DOHH2 (cell line): ENCODE results near the gene NINJ2.
A peak's percentile ranks its signal among the peaks of the same experiment; 100 is the strongest.

Experiments used
- H3F3A ChIP-seq: fragments of 200-600 bp; sonication (generic), shearing (Covaris generic); 2 replicates; pipeline ENCODE4 v1.6.0; 2016; ENCODE audit warnings: antibody characterized with exemption, mild to moderate bottlenecking; ENCODE audit not compliant: control insufficient read depth, insufficient read depth
- H3K27ac ChIP-seq: fragments of 200-600 bp; sonication (generic); 2 replicates; pipeline ENCODE4 v1.5.1; 2014; ENCODE audit warnings: low read depth, mild to moderate bottlenecking, low read length, moderate library complexity
- H3K27me3 ChIP-seq: fragments of 200-600 bp; sonication (generic); 2 replicates; pipeline ENCODE4 v1.6.1; 2014; ENCODE audit warnings: mild to moderate bottlenecking, low read length, mixed read lengths; ENCODE audit not compliant: control insufficient read depth
- H3K36me3 ChIP-seq: fragments of 200-600 bp; sonication (generic); 2 replicates; pipeline ENCODE4 v1.6.1; 2014; ENCODE audit warnings: mild to moderate bottlenecking, low read length, moderate library complexity, mixed read lengths; ENCODE audit not compliant: control insufficient read depth
- H3K4me1 ChIP-seq: fragments of 200-600 bp; sonication (generic); 2 replicates; pipeline ENCODE4 v1.6.1; 2014; ENCODE audit warnings: mild to moderate bottlenecking, low read length, mixed read lengths; ENCODE audit not compliant: control insufficient read depth
- H3K4me2 ChIP-seq: fragments of 200-600 bp; sonication (generic); 2 replicates; pipeline ENCODE4 v1.6.0; 2014; ENCODE audit warnings: mild to moderate bottlenecking, low read length, moderate library complexity
- H3K4me3 ChIP-seq: fragments of 200-600 bp; sonication (generic); 2 replicates; pipeline ENCODE4 v1.5.1; 2014; ENCODE audit warnings: mild to moderate bottlenecking, low read length, mixed read lengths
- H3K79me2 ChIP-seq: fragments of 200-600 bp; sonication (generic); 2 replicates; pipeline ENCODE4 v1.6.1; 2014; ENCODE audit warnings: mild to moderate bottlenecking, low read length, mixed read lengths; ENCODE audit not compliant: control insufficient read depth
- H3K9me2 ChIP-seq: fragments of 200-600 bp; sonication (generic); replicated peaks from 2 replicates; pipeline ENCODE4 v1.6.1; 2014; ENCODE audit warnings: mild to moderate bottlenecking, low read length, mixed read lengths; ENCODE audit not compliant: control insufficient read depth
- H3K9me3 ChIP-seq: fragments of 200-600 bp; sonication (generic); 2 replicates; pipeline ENCODE4 v1.6.1; 2014; ENCODE audit warnings: antibody characterized with exemption, low read length, mixed read lengths; ENCODE audit not compliant: control insufficient read depth, insufficient read depth
- H4K20me1 ChIP-seq: fragments of 200-600 bp; sonication (generic); 2 replicates; pipeline ENCODE4 v1.6.0; 2014; ENCODE audit warnings: low read depth, mild to moderate bottlenecking, antibody characterized with exemption, low read length, moderate library complexity; ENCODE audit not compliant: control insufficient read depth, insufficient read depth
- EZH2phosphoT487 ChIP-seq: fragments of 200-600 bp; sonication (generic); IDR thresholded peaks from 2 replicates; pipeline ENCODE4 v1.6.1; 2017; ENCODE audit warnings: borderline replicate concordance, mild to moderate bottlenecking, antibody characterized with exemption, low read length, moderate library complexity, mixed read lengths
- TF ChIP-seq, protein P1 (sequence below): fragments of 200-600 bp; sonication (generic); IDR thresholded peaks from one replicate; pipeline ENCODE4 v1.5.1; 2014; ENCODE audit warnings: antibody characterized with exemption, mild to moderate bottlenecking, low read depth, low read length; ENCODE audit not compliant: poor library complexity, severe bottlenecking

Gene NINJ2

DNA sequence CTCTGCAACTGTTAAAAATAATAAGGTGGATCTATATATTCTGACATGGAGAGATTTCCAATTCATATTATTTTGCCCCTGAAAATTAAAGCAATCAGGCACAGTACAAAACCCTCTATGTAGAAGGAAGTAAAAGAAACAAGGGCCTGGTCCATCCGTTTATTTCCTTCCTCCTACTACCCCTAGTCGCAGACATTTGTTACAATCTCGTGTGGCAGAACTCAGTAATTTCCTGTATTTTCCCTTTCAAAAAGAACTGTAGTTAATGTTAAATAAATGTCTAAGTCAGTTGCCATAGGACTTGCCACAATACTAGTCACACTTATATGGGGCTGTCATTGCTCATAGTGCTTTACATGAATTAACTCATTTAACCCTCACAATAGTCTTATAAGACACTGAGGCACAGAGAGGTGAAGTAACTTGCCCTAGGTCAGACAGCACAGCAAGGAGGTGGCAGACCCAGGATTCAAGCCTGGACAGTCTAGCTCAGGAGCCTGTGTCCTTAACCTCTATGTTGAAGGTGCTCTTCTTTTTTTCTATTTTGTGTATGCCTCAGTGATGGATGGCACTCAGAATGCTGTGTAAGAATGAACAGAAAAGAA is 24.2 kb downstream of the NINJ2 start:
- Histone ChIP-seq H3K4me2 (peak overlapping the region; percentile 27), H3K4me1 (peaks cover 57% of the 10 kb centered on the region)
- no peak for TF ChIP-seq EZH2phosphoT487
- TF ChIP-seq, protein P1, sequence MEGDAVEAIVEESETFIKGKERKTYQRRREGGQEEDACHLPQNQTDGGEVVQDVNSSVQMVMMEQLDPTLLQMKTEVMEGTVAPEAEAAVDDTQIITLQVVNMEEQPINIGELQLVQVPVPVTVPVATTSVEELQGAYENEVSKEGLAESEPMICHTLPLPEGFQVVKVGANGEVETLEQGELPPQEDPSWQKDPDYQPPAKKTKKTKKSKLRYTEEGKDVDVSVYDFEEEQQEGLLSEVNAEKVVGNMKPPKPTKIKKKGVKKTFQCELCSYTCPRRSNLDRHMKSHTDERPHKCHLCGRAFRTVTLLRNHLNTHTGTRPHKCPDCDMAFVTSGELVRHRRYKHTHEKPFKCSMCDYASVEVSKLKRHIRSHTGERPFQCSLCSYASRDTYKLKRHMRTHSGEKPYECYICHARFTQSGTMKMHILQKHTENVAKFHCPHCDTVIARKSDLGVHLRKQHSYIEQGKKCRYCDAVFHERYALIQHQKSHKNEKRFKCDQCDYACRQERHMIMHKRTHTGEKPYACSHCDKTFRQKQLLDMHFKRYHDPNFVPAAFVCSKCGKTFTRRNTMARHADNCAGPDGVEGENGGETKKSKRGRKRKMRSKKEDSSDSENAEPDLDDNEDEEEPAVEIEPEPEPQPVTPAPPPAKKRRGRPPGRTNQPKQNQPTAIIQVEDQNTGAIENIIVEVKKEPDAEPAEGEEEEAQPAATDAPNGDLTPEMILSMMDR = no peak

DNA sequence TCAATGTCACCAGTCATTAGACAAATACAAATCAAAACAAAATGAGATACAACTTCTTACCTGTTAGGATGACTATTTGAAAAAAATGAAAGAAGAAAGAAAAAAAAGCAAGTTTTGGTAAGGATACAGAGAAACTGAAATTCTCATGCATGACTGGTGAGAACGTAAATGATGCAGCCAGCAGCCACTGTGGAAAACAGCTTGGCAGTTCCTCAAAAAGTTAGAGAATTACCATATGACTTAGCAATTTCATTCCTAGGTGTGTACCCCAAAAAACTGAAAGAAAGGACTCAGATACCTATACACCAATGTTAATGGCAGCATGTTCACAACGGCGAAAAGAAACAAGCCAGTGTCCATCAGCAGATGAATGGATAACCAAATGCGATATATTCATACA is 26.6 kb downstream of the NINJ2 start:
- no peak overlapping the region for H3K27ac ChIP-seq
- H3K9me3 ChIP-seq = no peaks in the 10 kb centered on the region
- H3K4me3 ChIP-seq = no peak overlapping the region
- no peaks in the 10 kb centered on the region for H3K27me3 ChIP-seq
- no peak overlapping the region for H3K4me2 ChIP-seq
- no peaks in the 10 kb centered on the region for H4K20me1 ChIP-seq
- H3K4me1 ChIP-seq = peaks cover 35% of the 10 kb centered on the region
- no peak for TF ChIP-seq EZH2phosphoT487
- TF ChIP-seq, protein P1 = no peak
- peaks cover 6% of the 10 kb centered on the region; the same call in 1 of the 2 replicates for H3K36me3 ChIP-seq
- peaks cover 24% of the 10 kb centered on the region for H3F3A ChIP-seq
- no peaks in the 10 kb centered on the region for H3K79me2 ChIP-seq
- H3K9me2 ChIP-seq = no peaks in the 10 kb centered on the region

More for the DNA sequence above, 24.2 kb downstream of the NINJ2 start:
- no peaks in the 10 kb centered on the region for H4K20me1 ChIP-seq
- H3K9me2 ChIP-seq = no peaks in the 10 kb centered on the region
- H3K79me2 ChIP-seq = no peaks in the 10 kb centered on the region
- H3K27me3 ChIP-seq = no peaks in the 10 kb centered on the region
- no peaks in the 10 kb centered on the region for H3K9me3 ChIP-seq
- peaks cover 6% of the 10 kb centered on the region; the same call in 1 of the 2 replicates for H3K36me3 ChIP-seq
- no peak overlapping the region for H3K4me3 ChIP-seq
- H3K27ac ChIP-seq = peak overlapping the region; percentile 16; the same call in 1 of the 2 replicates
- peaks cover 24% of the 10 kb centered on the region for H3F3A ChIP-seq

DNA sequence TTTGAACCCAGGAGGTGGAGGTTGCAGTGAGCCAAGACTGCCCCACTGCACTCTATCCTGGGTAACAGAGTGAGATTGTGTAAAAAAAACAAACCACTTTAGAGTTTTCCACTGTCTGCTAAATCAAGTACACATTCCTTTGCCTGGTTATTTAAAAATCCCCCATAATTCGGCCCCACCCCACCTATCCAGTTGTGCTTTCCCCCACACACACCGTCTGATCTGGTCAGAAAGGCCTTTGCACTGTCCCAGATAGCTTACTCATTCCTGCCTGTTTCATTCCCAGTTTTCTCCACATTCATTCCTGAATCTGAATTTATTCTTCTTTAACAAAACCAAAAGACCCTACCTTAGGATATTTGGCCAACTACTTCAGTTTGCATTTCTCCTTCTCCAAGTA is 29.5 kb downstream of the NINJ2 start:
- Histone ChIP-seq H3F3A (0 out of 2 replicates have a peak, but pooled peaks cover 9% of the 10 kb centered on the region), H3K27ac (no peak overlapping the region), H3K9me3 (no peaks in the 10 kb centered on the region), H3K9me2 (no peaks in the 10 kb centered on the region), H3K79me2 (no peaks in the 10 kb centered on the region), H4K20me1 (no peaks in the 10 kb centered on the region), H3K4me3 (no peak overlapping the region), H3K4me1 (peaks cover 27% of the 10 kb centered on the region), H3K36me3 (no peaks in the 10 kb centered on the region), H3K27me3 (no peaks in the 10 kb centered on the region), H3K4me2 (no peak overlapping the region)
- TF ChIP-seq, protein P1 = no peak
- no peak for TF ChIP-seq EZH2phosphoT487
